AG10803 (cell line): Measurements from ENCODE around the gene TECPR1.

Experiments
- DNase-seq: peaks from one replicate; pipeline ENCODE4 v3.0.0; 2010; ENCODE audit warnings: low read depth
- H3K4me3 ChIP-seq: 2 replicates; pipeline ENCODE4 v1.5.1; 2011; ENCODE audit warnings: mild to moderate bottlenecking, low read length, control low read depth
- TF ChIP-seq, protein P1 (sequence below): conservative IDR thresholded peaks from 2 replicates; pipeline ENCODE4 v1.5.1; 2011; ENCODE audit warnings: mild to moderate bottlenecking, low read length, control low read depth, inconsistent platforms

Gene TECPR1

GRCh38 chr7:98294326-98294725, 42.3 kb upstream of the TECPR1 start:
- no peak overlapping the region for H3K4me3 ChIP-seq
- TF ChIP-seq, protein P1, sequence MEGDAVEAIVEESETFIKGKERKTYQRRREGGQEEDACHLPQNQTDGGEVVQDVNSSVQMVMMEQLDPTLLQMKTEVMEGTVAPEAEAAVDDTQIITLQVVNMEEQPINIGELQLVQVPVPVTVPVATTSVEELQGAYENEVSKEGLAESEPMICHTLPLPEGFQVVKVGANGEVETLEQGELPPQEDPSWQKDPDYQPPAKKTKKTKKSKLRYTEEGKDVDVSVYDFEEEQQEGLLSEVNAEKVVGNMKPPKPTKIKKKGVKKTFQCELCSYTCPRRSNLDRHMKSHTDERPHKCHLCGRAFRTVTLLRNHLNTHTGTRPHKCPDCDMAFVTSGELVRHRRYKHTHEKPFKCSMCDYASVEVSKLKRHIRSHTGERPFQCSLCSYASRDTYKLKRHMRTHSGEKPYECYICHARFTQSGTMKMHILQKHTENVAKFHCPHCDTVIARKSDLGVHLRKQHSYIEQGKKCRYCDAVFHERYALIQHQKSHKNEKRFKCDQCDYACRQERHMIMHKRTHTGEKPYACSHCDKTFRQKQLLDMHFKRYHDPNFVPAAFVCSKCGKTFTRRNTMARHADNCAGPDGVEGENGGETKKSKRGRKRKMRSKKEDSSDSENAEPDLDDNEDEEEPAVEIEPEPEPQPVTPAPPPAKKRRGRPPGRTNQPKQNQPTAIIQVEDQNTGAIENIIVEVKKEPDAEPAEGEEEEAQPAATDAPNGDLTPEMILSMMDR, result no peak
- DNase-seq, result no peak

- no peak overlapping the region for H3K4me3 ChIP-seq
- no peak for DNase-seq
- TF ChIP-seq, protein P1, result no peak
Measured at GRCh38 chr7:98293746-98294145, 41.7 kb upstream of the TECPR1 start.

DNA sequence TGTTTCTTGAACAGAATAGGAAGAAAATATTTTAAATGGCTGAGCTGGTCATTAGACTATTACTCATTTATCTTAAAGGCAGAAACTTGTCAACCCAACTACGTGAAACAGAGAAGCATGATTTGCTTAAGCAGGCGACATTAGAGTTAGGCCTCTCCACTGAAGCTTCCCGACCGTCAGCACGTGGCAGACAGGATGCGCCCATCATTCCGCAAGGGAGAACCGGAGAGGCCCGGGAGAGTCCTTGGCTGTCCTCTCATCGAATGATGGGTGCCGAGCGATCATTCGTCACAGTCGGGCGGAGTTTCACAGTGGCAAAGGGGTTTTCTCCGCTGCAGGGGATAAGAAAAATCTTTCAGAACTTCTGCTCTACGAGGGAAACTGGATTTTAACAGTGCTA, 41.2 kb upstream of the TECPR1 start:
- no peak overlapping the region for H3K4me3 ChIP-seq
- TF ChIP-seq, protein P1, result no peak
- DNase-seq, result no peak

GRCh38 chr7:98291717-98292116, 39.7 kb upstream of the TECPR1 start:
- TF ChIP-seq, protein P1, result 0 out of 2 replicates have a peak, but pooled peaks have one; percentile 16
- H3K4me3 ChIP-seq, result no peak overlapping the region
- DNase-seq, result no peak

DNA sequence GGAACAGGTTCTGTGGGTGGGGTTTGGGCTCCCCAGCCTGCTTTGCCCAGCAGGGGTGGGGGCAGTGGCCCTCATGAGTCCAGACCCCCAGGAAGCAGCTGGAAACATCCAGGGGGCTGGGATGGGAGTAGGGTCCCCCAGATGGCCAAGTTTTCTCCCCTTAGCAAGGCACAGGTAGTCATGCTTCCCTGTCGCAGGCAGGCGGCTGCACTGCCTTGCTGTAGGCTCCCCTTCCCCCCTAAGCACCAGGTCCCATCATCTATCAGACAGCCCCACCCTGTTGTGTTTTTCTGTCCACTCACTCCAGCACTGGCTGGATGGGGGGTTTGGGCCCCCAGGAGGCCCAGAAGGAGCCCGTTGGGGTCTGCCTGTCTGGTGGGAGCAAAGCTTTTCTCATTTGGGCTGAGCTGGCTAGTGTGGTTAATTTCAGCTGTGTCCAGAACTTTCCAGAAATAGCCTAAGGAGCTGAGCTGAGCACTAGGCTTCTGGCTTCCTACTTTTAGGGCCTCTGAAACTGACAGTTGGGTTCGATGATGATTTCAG, 37.4 kb upstream of the TECPR1 start:
- TF ChIP-seq, protein P1, result no peak
- DNase-seq, result no peak
- no peak overlapping the region for H3K4me3 ChIP-seq

DNA sequence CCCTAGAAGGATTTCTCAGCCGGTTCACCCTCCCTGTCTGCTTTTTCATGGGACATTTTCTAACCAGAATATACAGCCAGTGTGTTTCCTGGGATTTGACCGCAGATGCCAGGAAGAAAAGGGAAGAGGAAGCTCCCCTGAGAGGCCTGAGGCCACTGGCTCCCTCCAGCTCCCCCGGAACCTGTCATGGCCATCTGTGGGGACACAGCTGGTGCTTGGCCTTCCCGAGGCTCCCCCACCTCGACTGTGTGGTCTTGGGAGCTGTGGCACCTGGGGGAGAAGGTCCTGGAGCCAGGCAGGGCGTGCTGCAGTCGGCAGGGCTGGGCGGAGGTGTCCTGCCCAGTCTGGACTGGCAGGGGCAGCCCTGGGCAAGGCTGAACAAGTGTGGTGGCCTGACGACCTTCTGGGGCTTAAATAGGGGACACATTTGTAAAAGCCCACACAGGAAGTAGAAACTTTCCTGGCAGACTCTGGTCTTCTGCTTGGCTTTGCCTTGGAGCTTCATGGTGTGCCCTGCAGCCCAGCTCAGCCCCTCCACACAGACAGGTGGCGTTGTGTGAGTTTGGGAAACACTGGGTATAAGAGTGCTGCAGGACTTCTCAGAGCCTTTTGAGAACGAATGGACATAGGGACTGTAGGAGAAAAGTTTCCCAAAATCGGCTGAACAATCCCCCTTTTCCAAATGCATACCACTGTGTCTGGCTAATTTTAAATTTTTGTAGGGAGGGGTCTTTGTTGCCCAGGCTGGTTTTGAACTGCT, 36.2 kb upstream of the TECPR1 start:
- TF ChIP-seq, protein P1, result no peak
- no peak for DNase-seq
- no peak overlapping the region for H3K4me3 ChIP-seq

DNA sequence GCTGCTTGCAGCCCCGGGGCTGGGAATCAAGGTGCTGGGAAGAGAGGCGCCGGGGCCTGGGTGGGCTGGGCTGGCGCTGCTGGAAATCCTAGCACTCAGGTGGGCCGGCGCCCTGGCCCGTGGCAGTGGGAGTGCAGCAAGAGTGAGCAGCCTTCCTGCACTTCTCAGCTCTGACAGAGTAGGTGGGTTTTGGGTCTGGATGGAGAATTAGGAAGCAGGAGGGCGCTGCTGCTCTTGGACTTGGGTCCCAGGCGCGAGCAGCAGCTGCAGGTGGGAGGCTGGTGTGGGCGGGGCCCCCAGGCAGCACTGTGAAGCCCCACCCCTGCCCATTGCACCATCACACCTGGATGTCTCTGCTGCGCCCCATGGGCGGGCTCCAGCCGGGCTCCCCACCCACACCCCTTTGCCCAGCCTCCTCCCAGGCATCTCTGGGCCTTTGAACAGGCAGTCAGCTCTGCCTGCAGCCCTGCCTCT, 35.5 kb upstream of the TECPR1 start:
- no peak overlapping the region for H3K4me3 ChIP-seq
- TF ChIP-seq, protein P1, result no peak
- DNase-seq, result no peak
